Natural killer cell (primary cell): ENCODE measurements around the gene UTP4. TPM values are rescaled to one million over a fixed set of nuclear protein-coding genes. Genes with fewer than 3 reads are reported as not detected.

Experiments
- ATAC-seq, 3 donors: fragments of 150-1000 bp in 2 of 3; fragments of 200-7000 bp in 1 of 3; cut with Tn5 transposase; 1 replicate in 1 of 3; 2 replicates in 2 of 3; pipeline ENCODE4 v1.10.0; 2021; ENCODE audit warnings: mild to moderate bottlenecking in 2 of 3, moderate library complexity in 2 of 3
- DNase-seq, 2 donors: peaks; one replicate each; pipeline versions ENCODE4 v3.0.0 to v3.0.0-alpha.2; 2013 to 2021; ENCODE audit warnings: mixed read lengths in 1 of 2
- H3K27ac ChIP-seq: one replicate; pipeline ENCODE4 v1.5.1; 2013; ENCODE audit warnings: mild to moderate bottlenecking, low read length
- H3K27me3 ChIP-seq: one replicate; pipeline ENCODE4 v1.6.1; 2013; ENCODE audit warnings: low read length; ENCODE audit not compliant: control insufficient read depth, insufficient read depth
- H3K36me3 ChIP-seq: one replicate; pipeline ENCODE4 v1.6.1; 2013; ENCODE audit warnings: low read length; ENCODE audit not compliant: control insufficient read depth, insufficient read depth
- H3K4me1 ChIP-seq: one replicate; pipeline ENCODE4 v1.6.1; 2013; ENCODE audit warnings: low read length; ENCODE audit not compliant: control insufficient read depth, insufficient read depth
- H3K4me3 ChIP-seq: one replicate; pipeline ENCODE4 v1.5.1; 2013; ENCODE audit warnings: low read length
- H3K9me3 ChIP-seq: one replicate; pipeline ENCODE4 v1.6.1; 2013; ENCODE audit warnings: low read length; ENCODE audit not compliant: control insufficient read depth, insufficient read depth
- H3K27ac Mint-ChIP-seq, 2 donors: one replicate each; pipeline ENCODE4 v1.8.0; 2022; ENCODE audit warnings: mild to moderate bottlenecking in 2 of 2, mixed read lengths in 2 of 2, moderate library complexity in 1 of 2
- H3K27me3 Mint-ChIP-seq, 2 donors: one replicate each; pipeline ENCODE4 v1.8.0; 2022; ENCODE audit warnings: low read depth in 2 of 2, mixed read lengths in 2 of 2
- H3K36me3 Mint-ChIP-seq: one replicate; pipeline ENCODE4 v1.8.0; 2022; ENCODE audit warnings: mixed read lengths
- H3K4me1 Mint-ChIP-seq, 2 donors: one replicate each; pipeline ENCODE4 v1.8.0; 2022; ENCODE audit warnings: mixed read lengths in 2 of 2
- H3K4me3 Mint-ChIP-seq: one replicate; pipeline ENCODE4 v1.8.0; 2022; ENCODE audit warnings: mild to moderate bottlenecking, moderate library complexity, mixed read lengths
- H3K9me3 Mint-ChIP-seq, 2 donors: one replicate each; pipeline ENCODE4 v1.8.0; 2022; ENCODE audit warnings: mixed read lengths in 2 of 2
- whole genome bisulfite sequencing: methylation state at CpG from one replicate; pipeline ENCODE4 v1.1.7; 2013; ENCODE audit warnings: missing lambda C conversion rate; ENCODE audit not compliant: insufficient coverage; 5-methylcytosine and 5-hydroxymethylcytosine counted together
- intact Hi-C: fragments of 100-400 bp; cut with micrococcal nuclease; formaldehyde crosslinking; loops from one replicate; pipeline ENCODE4 v1.14.2; 2022
- total RNA-seq, 4 donors: library from RNA; stranded (reverse); fragments of 120-200 nt in 1 of 4; gene quantifications; one replicate each; pipeline versions ENCODE4 v1.2.3 to v1.2.4, GENCODE V29; 2013 to 2022
- TF ChIP-seq, protein P1 (sequence below): fragments of 200-600 bp; IDR thresholded peaks from one replicate; pipeline ENCODE4 v1.8.0; 2022; ENCODE audit warnings: antibody characterized with exemption

UTP4 gene
- total RNA-seq, 3 donors from 2014 or later (not counting 1 experiment from before 2014, with no cell fraction given): 23.2 to 42.6 (median 36.3) TPM

DNA sequence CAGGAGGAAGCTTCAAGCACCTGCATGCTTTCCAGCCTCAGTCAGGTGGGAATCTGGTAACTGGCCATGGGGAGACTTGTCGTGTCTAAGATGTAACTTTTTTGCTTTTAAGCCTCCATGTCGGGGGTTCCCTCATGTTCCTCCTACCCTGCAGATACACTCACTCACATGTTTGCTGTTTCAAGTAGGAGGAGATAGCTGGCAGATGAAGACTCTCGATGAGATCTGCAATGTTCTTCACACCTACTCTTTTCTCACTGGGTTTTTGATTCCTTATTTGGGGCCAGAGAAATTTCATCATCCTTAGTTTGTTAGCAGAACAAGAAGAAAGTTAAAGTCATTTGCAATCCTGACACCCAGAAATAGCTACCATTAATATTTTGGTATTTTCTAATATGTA, 24.7 kb downstream of the UTP4 start:
- H3K36me3 ChIP-seq: peaks cover 62% of the 10 kb centered on the region
- H3K4me3 ChIP-seq: no peak overlapping the region
- ATAC-seq (no peak), DNase-seq (no peak)
- H3K4me1 ChIP-seq: no peaks in the 10 kb centered on the region
- WGBS: 100% methylated on average over 1 of the region's 3 CpGs
- H3K9me3 ChIP-seq: no peaks in the 10 kb centered on the region
- TF ChIP-seq, protein P1, sequence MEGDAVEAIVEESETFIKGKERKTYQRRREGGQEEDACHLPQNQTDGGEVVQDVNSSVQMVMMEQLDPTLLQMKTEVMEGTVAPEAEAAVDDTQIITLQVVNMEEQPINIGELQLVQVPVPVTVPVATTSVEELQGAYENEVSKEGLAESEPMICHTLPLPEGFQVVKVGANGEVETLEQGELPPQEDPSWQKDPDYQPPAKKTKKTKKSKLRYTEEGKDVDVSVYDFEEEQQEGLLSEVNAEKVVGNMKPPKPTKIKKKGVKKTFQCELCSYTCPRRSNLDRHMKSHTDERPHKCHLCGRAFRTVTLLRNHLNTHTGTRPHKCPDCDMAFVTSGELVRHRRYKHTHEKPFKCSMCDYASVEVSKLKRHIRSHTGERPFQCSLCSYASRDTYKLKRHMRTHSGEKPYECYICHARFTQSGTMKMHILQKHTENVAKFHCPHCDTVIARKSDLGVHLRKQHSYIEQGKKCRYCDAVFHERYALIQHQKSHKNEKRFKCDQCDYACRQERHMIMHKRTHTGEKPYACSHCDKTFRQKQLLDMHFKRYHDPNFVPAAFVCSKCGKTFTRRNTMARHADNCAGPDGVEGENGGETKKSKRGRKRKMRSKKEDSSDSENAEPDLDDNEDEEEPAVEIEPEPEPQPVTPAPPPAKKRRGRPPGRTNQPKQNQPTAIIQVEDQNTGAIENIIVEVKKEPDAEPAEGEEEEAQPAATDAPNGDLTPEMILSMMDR: no peak
- H3K27me3 ChIP-seq: no peaks in the 10 kb centered on the region
- intact Hi-C loops: no loop called here
- Mint-ChIP-seq H3K9me3 (no peaks in the 10 kb centered on the region), H3K4me3 (no peak overlapping the region), H3K36me3 (peaks cover 12% of the 10 kb centered on the region), H3K4me1 (peaks cover 0 to 6% of the 10 kb centered on the region in 2 donors), H3K27me3 (no peaks in the 10 kb centered on the region), H3K27ac (no peak overlapping the region)
- no peak overlapping the region for H3K27ac ChIP-seq

DNA sequence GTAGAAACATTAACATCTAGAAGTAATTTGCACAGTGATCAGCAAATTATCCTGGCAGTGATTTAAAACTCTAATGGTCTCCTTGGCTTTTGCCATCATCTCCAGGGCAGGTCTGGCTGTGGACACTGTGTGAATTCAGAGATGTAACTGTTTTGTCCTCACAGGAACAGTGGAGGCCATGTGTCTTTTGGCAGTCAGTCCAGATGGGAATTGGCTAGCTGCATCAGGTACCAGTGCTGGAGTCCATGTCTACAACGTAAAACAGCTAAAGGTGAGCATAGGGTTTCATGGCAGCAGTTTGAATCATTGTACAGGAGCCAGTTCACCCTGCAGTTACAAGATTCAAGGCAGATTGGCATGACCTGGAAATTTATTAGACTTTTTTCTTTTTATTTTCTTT, 27.7 kb downstream of the UTP4 start:
- no peaks in the 10 kb centered on the region for H3K9me3 ChIP-seq
- TF ChIP-seq, protein P1: no peak
- H3K36me3 ChIP-seq: peaks cover 46% of the 10 kb centered on the region
- peaks cover 0 to 6% of the 10 kb centered on the region in 2 donors for H3K4me1 Mint-ChIP-seq
- no peak overlapping the region for H3K27ac Mint-ChIP-seq
- ATAC-seq (no peak), DNase-seq (no peak)
- no peak overlapping the region for H3K4me3 ChIP-seq
- H3K9me3 Mint-ChIP-seq: no peaks in the 10 kb centered on the region
- no peak overlapping the region for H3K4me3 Mint-ChIP-seq
- no peak overlapping the region for H3K27ac ChIP-seq
- peaks cover 12% of the 10 kb centered on the region for H3K36me3 Mint-ChIP-seq
- H3K4me1 ChIP-seq: no peaks in the 10 kb centered on the region
- H3K27me3 Mint-ChIP-seq: no peaks in the 10 kb centered on the region
- no peaks in the 10 kb centered on the region for H3K27me3 ChIP-seq
- intact Hi-C loops: no loop called here
- 97% methylated on average over 1 of the region's 1 CpG for WGBS

DNA sequence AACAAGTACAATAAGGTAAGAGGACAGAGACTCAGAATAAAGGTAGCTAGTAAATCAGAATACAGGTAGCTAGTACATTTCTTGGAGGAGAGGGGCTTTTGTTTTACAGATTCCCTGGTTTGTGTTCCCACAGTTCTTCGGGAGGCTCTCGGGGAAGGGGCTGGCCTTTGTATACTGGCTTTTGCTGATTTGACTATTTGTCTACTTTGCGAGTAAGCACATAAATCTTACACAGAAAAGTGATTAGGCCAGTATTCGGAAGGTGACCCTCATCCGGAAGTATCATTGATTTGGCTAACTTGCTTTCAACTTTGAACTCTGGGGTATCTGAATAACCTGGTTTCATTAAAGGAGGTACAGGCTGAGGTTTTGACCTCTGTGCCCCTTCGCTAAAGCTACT, 33.1 kb downstream of the UTP4 start:
- Histone ChIP-seq H3K36me3 (peaks cover 31% of the 10 kb centered on the region), H3K4me3 (no peak overlapping the region), H3K27me3 (no peaks in the 10 kb centered on the region), H3K9me3 (no peaks in the 10 kb centered on the region), H3K27ac (no peak overlapping the region), H3K4me1 (peaks cover 9% of the 10 kb centered on the region)
- DNase-seq (no peak), ATAC-seq (no peak)
- 98% methylated on average over 6 of the region's 6 CpGs for WGBS
- Mint-ChIP-seq H3K9me3 (no peaks in the 10 kb centered on the region), H3K4me3 (no peak overlapping the region), H3K27ac (peak overlapping the region; percentile 36 to 72), H3K4me1 (peaks cover 17 to 23% of the 10 kb centered on the region in 2 donors), H3K36me3 (no peaks in the 10 kb centered on the region), H3K27me3 (no peaks in the 10 kb centered on the region)
- TF ChIP-seq, protein P1: no peak
- intact Hi-C loops: no loop called here

DNA sequence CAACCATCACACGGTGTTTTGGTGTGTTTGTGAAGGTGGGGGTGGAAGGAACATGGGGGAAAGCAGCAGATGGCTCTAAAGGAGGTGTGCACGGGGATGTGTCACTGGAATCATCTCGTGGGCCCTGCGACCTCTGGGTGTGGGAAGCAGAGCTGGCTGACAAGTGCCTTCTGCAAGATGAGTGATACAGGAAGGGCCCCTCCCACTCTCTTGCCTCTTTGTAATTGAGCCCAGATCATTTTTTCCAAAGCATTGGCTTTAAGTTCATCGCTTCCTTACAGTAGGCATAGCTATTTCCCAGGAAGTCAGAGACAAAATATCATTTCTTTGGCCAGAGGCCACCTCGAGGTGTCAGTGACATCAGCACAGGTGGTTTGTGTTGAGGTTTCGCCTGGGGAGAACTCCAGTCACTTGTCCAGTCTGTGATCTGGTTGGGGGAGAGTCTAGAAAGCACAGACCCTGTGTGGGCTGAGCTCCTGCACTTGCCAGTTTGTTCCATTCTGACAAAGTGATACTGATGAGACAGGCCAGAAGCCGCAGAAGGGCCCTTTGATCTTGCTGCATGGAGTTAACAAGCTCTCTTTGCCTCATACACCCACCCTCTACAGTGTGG, 33.9 kb downstream of the UTP4 start:
- Mint-ChIP-seq H3K27ac (peak overlapping the region; percentile 36 to 72), H3K9me3 (no peaks in the 10 kb centered on the region), H3K27me3 (no peaks in the 10 kb centered on the region), H3K4me3 (no peak overlapping the region), H3K36me3 (no peaks in the 10 kb centered on the region), H3K4me1 (peaks cover 17 to 23% of the 10 kb centered on the region in 2 donors)
- H3K36me3 ChIP-seq: peaks cover 25% of the 10 kb centered on the region
- H3K9me3 ChIP-seq: no peaks in the 10 kb centered on the region
- H3K4me3 ChIP-seq: no peak overlapping the region
- H3K4me1 ChIP-seq: peaks cover 13% of the 10 kb centered on the region
- no peak overlapping the region for H3K27ac ChIP-seq
- intact Hi-C loops: no loop called here
- H3K27me3 ChIP-seq: no peaks in the 10 kb centered on the region
- TF ChIP-seq, protein P1: no peak
- WGBS: 59% methylated on average over 8 of the region's 8 CpGs
- ATAC-seq (peak in 2 of 3 donors; percentile 10 to 31), DNase-seq (peak in 1 of 2 donors; percentile 44)
